Lung (tissue), 12 donors: ENCODE results near the gene SLC25A39. TPM values are rescaled to one million over a fixed set of nuclear protein-coding genes. Genes with fewer than 3 reads are reported as not detected.

ENCODE experiments used
- ATAC-seq: fragments of 200-7000 bp; cut with Tn5 transposase; one replicate; pipeline ENCODE4 v1.9.1; 2020; ENCODE audit warnings: moderate number of reproducible peaks; ENCODE audit not compliant: insufficient read depth, low FRiP score
- DNase-seq, 3 donors: peaks; one replicate each; pipeline ENCODE4 v3.0.0-alpha.2; 2013 to 2017
- H3K27ac ChIP-seq, 2 donors: one replicate each; pipeline ENCODE4 v1.5.1; 2013; ENCODE audit warnings: mild to moderate bottlenecking in 2 of 2, moderate library complexity in 2 of 2, control low read depth in 1 of 2, inconsistent platforms in 1 of 2, low read depth in 1 of 2, low read length in 1 of 2
- H3K27me3 ChIP-seq, 3 donors: one replicate each; pipeline ENCODE4 v1.5.1; 2013; ENCODE audit warnings: low read length in 2 of 3; ENCODE audit not compliant: control insufficient read depth in 3 of 3, insufficient read depth in 3 of 3
- H3K36me3 ChIP-seq, 4 donors: one replicate each; pipeline ENCODE4 v1.5.1; 2013; ENCODE audit warnings: low read length in 4 of 4, mild to moderate bottlenecking in 1 of 4, moderate library complexity in 1 of 4; ENCODE audit not compliant: control insufficient read depth in 4 of 4, insufficient read depth in 4 of 4
- H3K4me1 ChIP-seq, 5 donors: one replicate each; pipeline ENCODE4 v1.5.1; 2013; ENCODE audit warnings: low read length in 5 of 5, mild to moderate bottlenecking in 2 of 5, moderate library complexity in 1 of 5; ENCODE audit not compliant: control insufficient read depth in 5 of 5, insufficient read depth in 5 of 5
- H3K4me3 ChIP-seq: one replicate; pipeline ENCODE4 v1.5.1; 2013; ENCODE audit warnings: mild to moderate bottlenecking, control low read depth, moderate library complexity
- H3K9ac ChIP-seq, 2 donors: one replicate each; pipeline ENCODE4 v1.5.1; 2013; ENCODE audit warnings: low read length in 2 of 2, control low read depth in 1 of 2; ENCODE audit not compliant: insufficient read depth in 1 of 2
- H3K9me3 ChIP-seq, 4 donors: one replicate each; pipeline ENCODE4 v1.5.1; 2013; ENCODE audit warnings: low read length in 3 of 4, mild to moderate bottlenecking in 1 of 4, moderate library complexity in 1 of 4; ENCODE audit not compliant: control insufficient read depth in 4 of 4, insufficient read depth in 3 of 4
- CTCF ChIP-seq: IDR thresholded peaks from 2 replicates; pipeline ENCODE4 v1.5.1; 2012; ENCODE audit warnings: mild to moderate bottlenecking; ENCODE audit errors: control extremely low read depth, extremely low read depth
- WGBS, 2 donors: extraction: QIAGEN DNeasy Blood & Tissue Kit; methylation state at CpG; one replicate each; pipeline ENCODE4 v1.1.7; 2013; 5-methylcytosine and 5-hydroxymethylcytosine counted together
- polyA plus RNA-seq, 2 donors: library from polyadenylated mRNA; stranded (reverse); fragments of 200-250 nt; gene quantifications; one replicate each; pipeline ENCODE4 v1.2.1, GENCODE V29; 2013
- total RNA-seq, 2 donors: library from RNA; depleted of rRNA in 1 of 2; stranded (reverse); fragments of >200 nt in 1 of 2; gene quantifications; one replicate each; pipeline ENCODE4 v1.2.1, GENCODE V29; 2014 to 2021
- donor health status: control.
- donor health status: control.
- donor health status: Bipolar disorder and iron deficiency.
- donor health status: healthy.
- donor health status: DM: yes; HTN: yes; CAD: no.

The SLC25A39 gene
- total and polyA plus RNA-seq, 4 donors = 66.4 to 134 (median 117) TPM

GRCh38 chr17:44283344-44284023, 41.1 kb downstream of the SLC25A39 start:
- TF ChIP-seq CTCF = no peak
- peaks cover 0 to 11% (median 6%) of the 10 kb centered on the region in 5 donors for H3K4me1 ChIP-seq
- no peaks in the 10 kb centered on the region for H3K9me3 ChIP-seq
- DNase-seq (no peak), ATAC-seq (no peak)
- H3K27me3 ChIP-seq = peaks cover 0 to 2% (median 0%) of the 10 kb centered on the region in 3 donors
- no peaks in the 10 kb centered on the region for H3K36me3 ChIP-seq
- WGBS, 2 donors = 84 to 88% methylated on average over 8 of the region's 8 CpGs
- no peak overlapping the region for H3K9ac ChIP-seq
- H3K27ac ChIP-seq = no peak overlapping the region
- no peak overlapping the region for H3K4me3 ChIP-seq

GRCh38 chr17:44282264-44282663, 42.4 kb downstream of the SLC25A39 start:
- no peak overlapping the region for H3K4me3 ChIP-seq
- no peak overlapping the region for H3K9ac ChIP-seq
- no peak for TF ChIP-seq CTCF
- no peaks in the 10 kb centered on the region for H3K36me3 ChIP-seq
- no peak for ATAC-seq
- H3K4me1 ChIP-seq = peaks cover 0 to 11% (median 6%) of the 10 kb centered on the region in 5 donors
- no peak overlapping the region for H3K27ac ChIP-seq
- no peak for DNase-seq
- no peaks in the 10 kb centered on the region for H3K9me3 ChIP-seq
- H3K27me3 ChIP-seq = peaks cover 0 to 2% (median 0%) of the 10 kb centered on the region in 3 donors
- WGBS, 2 donors = 79 to 83% methylated on average over 3 of the region's 3 CpGs

- ATAC-seq = no peak
- H3K27me3 ChIP-seq = peaks cover 0 to 2% (median 0%) of the 10 kb centered on the region in 3 donors
- 92 to 94% methylated on average over 2 of the region's 2 CpGs for WGBS, 2 donors
- TF ChIP-seq CTCF = no peak
- no peaks in the 10 kb centered on the region for H3K9me3 ChIP-seq
- no peaks in the 10 kb centered on the region for H3K36me3 ChIP-seq
- peaks cover 0 to 11% (median 6%) of the 10 kb centered on the region in 5 donors for H3K4me1 ChIP-seq
- H3K9ac ChIP-seq = no peak overlapping the region
- DNase-seq = no peak
- no peak overlapping the region for H3K27ac ChIP-seq
- H3K4me3 ChIP-seq = no peak overlapping the region
These were observed 43.1 kb downstream of the SLC25A39 start for GRCh38 chr17:44281570-44281969.
